Psoas muscle (tissue), 8 donors: Measurements from ENCODE around the gene CYP1B1. TPM values are rescaled to one million over a fixed set of nuclear protein-coding genes. Genes with fewer than 3 reads are reported as not detected.
"Not testable (repeated sequence)": the region's sequence is repeated elsewhere in the genome, so short reads cannot be mapped to it uniquely, and the experiment has no call there.

ENCODE experiments used
- ATAC-seq, 4 donors: fragments of 200-7000 bp; cut with Tn5 transposase; one replicate each; pipeline ENCODE4 v1.9.1; 2020; ENCODE audit warnings: moderate library complexity in 3 of 4, mild to moderate bottlenecking in 2 of 4
- DNase-seq, 2 donors: peaks; one replicate each; pipeline ENCODE4 v3.0.0-alpha.2; 2020
- H3K27ac ChIP-seq: fragments of 200-600 bp; one replicate; pipeline ENCODE4 v1.8.0; 2022
- H3K27me3 ChIP-seq, 3 donors: fragments of 200-600 bp in 1 of 3; one replicate each; pipeline versions ENCODE4 v1.6.1 to v1.8.0; 2013 to 2022; ENCODE audit warnings: low read length in 2 of 3, mild to moderate bottlenecking in 2 of 3, moderate library complexity in 1 of 3; ENCODE audit not compliant: insufficient read depth in 3 of 3
- H3K36me3 ChIP-seq, 2 donors: fragments of 200-600 bp in 1 of 2; one replicate each; pipeline versions ENCODE4 v1.6.1 to v1.8.0; 2013 to 2022; ENCODE audit warnings: low read depth in 1 of 2, mild to moderate bottlenecking in 1 of 2, moderate library complexity in 1 of 2; ENCODE audit not compliant: insufficient read depth in 1 of 2
- H3K4me1 ChIP-seq: fragments of 200-600 bp; one replicate; pipeline ENCODE4 v1.8.0; 2022
- H3K4me3 ChIP-seq: fragments of 200-600 bp; one replicate; pipeline ENCODE4 v1.8.0; 2022; ENCODE audit warnings: mild to moderate bottlenecking
- H3K9me3 ChIP-seq: fragments of 200-600 bp; one replicate; pipeline ENCODE4 v1.8.0; 2022
- WGBS, 3 donors: extraction: QIAGEN DNeasy Blood & Tissue Kit; methylation state at CpG; one replicate each; pipeline versions ENCODE4 v1.1.6 to v1.1.7; 2013; 5-methylcytosine and 5-hydroxymethylcytosine counted together
- intact Hi-C, 2 donors: fragments of 100-400 bp; cut with DNase I; formaldehyde crosslinking; loops; one replicate each; pipeline versions ENCODE4 v1.11.0 to v1.14.2; 2022
- polyA plus RNA-seq, 3 donors: library from polyadenylated mRNA; stranded (reverse); fragments of 200-250 nt; gene quantifications; one replicate each; pipeline ENCODE4 v1.2.3, GENCODE V29; 2013
- total RNA-seq, 4 donors: library from RNA; stranded (reverse); fragmentation: NEBNext Ultra II Directional in 2 of 4; extraction: Animal tissue kit (Norgen Biotek cat#: 25700) in 2 of 4; gene quantifications; one replicate each; pipeline versions ENCODE4 v1.2.1 to v1.2.4, GENCODE V29; 2021 to 2023
- TF ChIP-seq, protein P1 (sequence below): fragments of 200-600 bp; IDR thresholded peaks from one replicate; pipeline ENCODE4 v1.8.0; 2022; ENCODE audit warnings: antibody characterized with exemption
- donor health status: healthy with polysubstance abuse.
- donor health status: DM: no; HTN: no; CAD: no; lungs with moderate emphysema.
- donor health status: Bipolar disorder and iron deficiency.
- donor health status: healthy.
- donor health status: DM: yes; HTN: yes; CAD: no.
- donor health status: DM: no; HTN: no; CAD: no.
- donor health status: DM: no; HTN: no; CAD: no.
- donor health status: DM: yes; HTN: yes; CAD: no.

CYP1B1 gene
- total and polyA plus RNA-seq, 7 donors, result 1.1 to 53.1 (median 6.8) TPM

DNA sequence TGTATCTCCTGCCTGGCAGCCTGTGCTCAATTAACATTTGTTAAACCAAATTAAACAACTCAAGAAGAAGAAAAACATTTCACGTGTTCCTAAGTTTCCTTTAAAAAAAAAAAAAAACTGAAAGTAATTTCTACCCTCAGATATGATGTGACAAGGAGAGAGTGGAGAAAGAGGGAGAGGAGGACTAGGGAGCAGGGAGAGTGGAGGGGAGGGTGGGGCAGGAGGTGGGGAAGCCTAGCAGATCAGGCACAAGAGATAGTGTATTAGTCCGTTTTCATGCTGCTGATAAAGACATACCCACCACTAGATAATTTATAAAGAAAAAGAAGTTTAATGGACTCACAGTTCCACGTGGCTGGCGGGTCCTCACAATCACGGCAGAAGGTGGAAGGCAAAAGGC lies 46.4 kb downstream of the CYP1B1 start:
- TF ChIP-seq, protein P1, sequence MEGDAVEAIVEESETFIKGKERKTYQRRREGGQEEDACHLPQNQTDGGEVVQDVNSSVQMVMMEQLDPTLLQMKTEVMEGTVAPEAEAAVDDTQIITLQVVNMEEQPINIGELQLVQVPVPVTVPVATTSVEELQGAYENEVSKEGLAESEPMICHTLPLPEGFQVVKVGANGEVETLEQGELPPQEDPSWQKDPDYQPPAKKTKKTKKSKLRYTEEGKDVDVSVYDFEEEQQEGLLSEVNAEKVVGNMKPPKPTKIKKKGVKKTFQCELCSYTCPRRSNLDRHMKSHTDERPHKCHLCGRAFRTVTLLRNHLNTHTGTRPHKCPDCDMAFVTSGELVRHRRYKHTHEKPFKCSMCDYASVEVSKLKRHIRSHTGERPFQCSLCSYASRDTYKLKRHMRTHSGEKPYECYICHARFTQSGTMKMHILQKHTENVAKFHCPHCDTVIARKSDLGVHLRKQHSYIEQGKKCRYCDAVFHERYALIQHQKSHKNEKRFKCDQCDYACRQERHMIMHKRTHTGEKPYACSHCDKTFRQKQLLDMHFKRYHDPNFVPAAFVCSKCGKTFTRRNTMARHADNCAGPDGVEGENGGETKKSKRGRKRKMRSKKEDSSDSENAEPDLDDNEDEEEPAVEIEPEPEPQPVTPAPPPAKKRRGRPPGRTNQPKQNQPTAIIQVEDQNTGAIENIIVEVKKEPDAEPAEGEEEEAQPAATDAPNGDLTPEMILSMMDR, result no peak
- ATAC-seq (no peak), DNase-seq (no peak)
- intact Hi-C loops, result no loop called here
- H3K4me1 ChIP-seq, result no peaks in the 10 kb centered on the region
- no peak overlapping the region for H3K27ac ChIP-seq
- no peaks in the 10 kb centered on the region for H3K36me3 ChIP-seq
- no peaks in the 10 kb centered on the region for H3K9me3 ChIP-seq
- 88 to 93% (median 92%) methylated on average over 5 of the region's 5 CpGs for WGBS, 3 donors
- no peaks in the 10 kb centered on the region for H3K27me3 ChIP-seq
- H3K4me3 ChIP-seq, result no peak overlapping the region

DNA sequence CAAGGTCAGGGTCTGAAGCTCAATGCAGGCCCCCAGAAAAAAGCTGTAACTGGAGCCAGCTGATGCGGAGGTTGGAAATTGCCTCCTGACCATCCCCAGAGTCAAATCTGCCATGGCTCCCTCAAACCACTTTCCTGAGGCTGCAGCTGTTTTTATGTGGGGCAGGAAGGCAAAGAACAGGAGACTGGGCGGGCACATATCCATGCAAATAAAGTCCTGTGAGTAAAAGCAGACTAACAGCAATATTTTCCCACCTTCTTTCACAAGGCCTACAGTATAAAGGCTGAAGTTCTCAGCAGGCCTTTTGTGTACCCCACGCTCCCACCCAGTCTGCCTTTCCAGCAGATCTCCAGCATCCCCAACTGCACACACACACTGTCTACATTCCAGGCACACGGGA lies 47.1 kb downstream of the CYP1B1 start:
- TF ChIP-seq, protein P1, result no peak
- intact Hi-C loops, result no loop called here
- no peak for ATAC-seq
- no peaks in the 10 kb centered on the region for H3K27me3 ChIP-seq
- no peaks in the 10 kb centered on the region for H3K4me1 ChIP-seq
- WGBS, 3 donors, result 82 to 86% (median 84%) methylated on average over 4 of the region's 4 CpGs
- no peak overlapping the region for H3K4me3 ChIP-seq
- H3K36me3 ChIP-seq, result no peaks in the 10 kb centered on the region
- H3K9me3 ChIP-seq, result no peaks in the 10 kb centered on the region
- H3K27ac ChIP-seq, result no peak overlapping the region
- DNase-seq, result no peak

DNA sequence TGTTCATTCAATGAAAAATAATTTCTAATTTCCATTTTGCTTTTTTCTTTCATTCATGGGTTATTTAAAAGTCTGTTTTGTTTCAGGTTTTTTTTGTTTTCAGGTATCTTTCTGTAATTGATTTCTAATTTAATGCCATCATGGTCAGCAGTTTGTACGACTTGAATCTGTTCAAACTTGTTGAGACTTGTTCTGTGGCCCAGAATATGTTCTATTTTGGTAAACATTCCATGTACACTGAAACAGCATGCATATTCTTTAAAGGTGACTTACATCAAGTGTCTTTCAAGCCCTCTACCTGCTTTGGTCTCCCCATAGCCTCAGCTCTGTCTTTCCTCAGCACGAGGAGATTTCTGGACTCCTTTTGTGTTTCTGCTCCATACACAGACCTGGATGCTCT lies 49.1 kb downstream of the CYP1B1 start:
- no peak overlapping the region for H3K27ac ChIP-seq
- TF ChIP-seq, protein P1, result no peak
- intact Hi-C loops, result no loop called here
- no peaks in the 10 kb centered on the region for H3K36me3 ChIP-seq
- H3K4me3 ChIP-seq, result no peak overlapping the region
- DNase-seq, result no peak
- WGBS, 3 donors, result 76 to 78% (median 78%) methylated on average over 2 of the region's 2 CpGs
- ATAC-seq, result no peak
- H3K4me1 ChIP-seq, result no peaks in the 10 kb centered on the region
- no peaks in the 10 kb centered on the region for H3K27me3 ChIP-seq
- H3K9me3 ChIP-seq, result no peaks in the 10 kb centered on the region

DNA sequence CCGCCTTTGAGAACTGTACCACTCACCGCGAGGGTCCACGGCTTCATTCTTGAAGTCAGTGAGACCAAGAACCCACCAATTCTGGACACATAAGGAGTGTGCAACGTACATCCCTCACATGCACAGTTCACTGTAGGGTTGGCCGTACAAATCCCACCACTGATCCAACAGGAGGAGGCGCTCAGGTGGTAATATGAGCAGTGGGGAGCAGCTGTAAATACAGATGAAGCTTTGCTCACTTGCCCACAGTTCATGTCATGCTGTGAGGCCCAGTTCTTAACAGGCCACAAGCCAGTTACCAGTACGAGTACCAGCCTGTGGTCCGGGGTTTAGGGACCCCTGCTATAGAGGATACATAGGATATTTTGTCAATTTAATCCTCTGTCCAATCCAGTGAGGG lies 54.4 kb downstream of the CYP1B1 start:
- intact Hi-C loops, result no loop called here
- no peaks in the 10 kb centered on the region for H3K36me3 ChIP-seq
- DNase-seq, result no peak
- TF ChIP-seq, protein P1, result no peak
- H3K27ac ChIP-seq, result no peak overlapping the region
- no peak overlapping the region for H3K4me3 ChIP-seq
- H3K4me1 ChIP-seq, result no peaks in the 10 kb centered on the region
- no peaks in the 10 kb centered on the region for H3K27me3 ChIP-seq
- no peaks in the 10 kb centered on the region for H3K9me3 ChIP-seq
- WGBS, 3 donors, result 87 to 93% (median 92%) methylated on average over 9 of the region's 9 CpGs
- no peak for ATAC-seq

DNA sequence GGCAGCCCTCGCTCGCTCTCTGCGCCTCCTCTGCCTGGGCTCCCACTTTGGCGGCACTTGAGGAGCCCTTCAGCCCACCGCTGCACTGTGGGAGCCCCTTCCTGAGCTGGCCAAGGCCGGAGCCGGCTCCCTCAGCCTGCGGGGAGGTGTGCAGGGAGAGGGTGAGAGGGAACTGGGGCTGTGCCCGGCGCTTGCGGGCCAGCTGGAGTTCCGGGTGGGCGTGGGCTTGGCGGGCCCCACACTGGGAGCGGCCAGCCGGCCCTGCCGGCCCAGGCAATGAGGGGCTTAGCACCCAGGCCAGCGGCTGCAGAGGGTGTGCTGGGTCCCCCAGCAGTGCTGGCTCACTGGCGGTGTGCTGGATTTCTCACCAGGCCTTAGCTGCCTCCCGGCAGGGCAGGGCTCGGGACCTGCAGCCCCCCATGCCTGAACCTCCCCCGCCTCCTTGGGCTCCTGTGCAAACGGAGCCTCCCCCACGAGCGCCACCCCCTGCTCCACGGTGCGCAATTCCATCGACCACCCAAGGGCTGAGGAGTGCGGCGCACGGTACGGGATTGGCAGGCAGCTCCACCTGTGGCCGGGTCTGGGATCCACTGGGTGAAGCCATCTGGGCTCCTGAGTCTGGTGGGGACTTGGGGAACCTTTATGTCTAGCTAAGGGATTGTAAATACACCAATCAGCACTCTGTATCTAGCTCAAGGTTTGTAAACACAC lies 55.4 kb downstream of the CYP1B1 start:
- H3K27me3 ChIP-seq, H3K4me3 ChIP-seq, H3K9me3 ChIP-seq, H3K4me1 ChIP-seq, H3K36me3 ChIP-seq, intact Hi-C loops, ATAC-seq, DNase-seq, H3K27ac ChIP-seq: not testable (repeated sequence)
- WGBS, 3 donors, result 94 to 98% (median 97%) methylated on average over 27 to 33 of the region's 33 CpGs
